ENCODE results near the gene ZDHHC7. TPM values are rescaled to one million over a fixed set of nuclear protein-coding genes. Genes with fewer than 3 reads are reported as not detected.

Gene ZDHHC7
- total RNA-seq, 3 donors from 2014 or later, result 38.7 to 69.6 (median 41.1) TPM

DNA sequence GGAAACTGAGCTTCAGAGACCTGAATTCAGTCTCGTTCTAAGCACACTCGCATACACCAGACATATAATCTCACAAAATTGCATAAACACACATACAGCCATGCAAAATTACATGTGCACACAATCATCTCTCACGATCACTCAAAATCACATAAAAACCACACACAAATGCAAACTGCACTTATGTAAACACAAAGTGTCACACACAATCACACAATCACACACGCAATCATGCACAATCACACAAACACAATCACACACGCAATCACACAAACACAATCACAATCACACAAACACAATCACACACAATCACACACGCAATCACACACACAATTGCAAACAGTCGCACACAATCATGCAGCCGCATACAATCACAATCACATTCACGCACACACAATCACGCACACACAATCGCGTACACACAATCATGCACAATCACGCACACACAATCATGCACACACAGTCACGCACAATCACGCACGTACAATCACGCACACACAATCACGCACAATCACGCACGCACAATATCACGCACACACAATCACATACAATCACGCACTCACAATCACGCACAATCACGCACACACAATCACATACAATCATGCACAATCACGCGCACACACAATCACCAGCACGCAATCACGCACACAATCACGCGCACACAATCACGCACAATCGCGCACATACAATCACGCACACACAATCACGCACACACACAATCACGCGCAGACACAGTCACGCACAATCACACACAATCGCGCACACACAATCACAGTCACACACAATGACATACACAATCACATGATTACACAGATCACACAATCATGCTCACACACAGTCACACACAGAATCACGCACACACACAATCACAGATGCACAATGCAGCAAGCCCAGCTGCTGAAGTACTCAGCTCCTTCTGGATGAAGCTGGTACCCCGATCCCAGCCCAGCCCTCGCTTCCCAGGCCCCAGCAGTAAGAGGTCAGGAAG lies 45.6 kb downstream of the ZDHHC7 start:
- no peaks in the 10 kb centered on the region for H3K36me3 ChIP-seq
- no peaks in the 10 kb centered on the region for H3K27me3 ChIP-seq
- intact Hi-C loops (cut with DNase I; ENCODE audit: low total_unique reads), result no loop called here
- TF ChIP-seq, protein P1, sequence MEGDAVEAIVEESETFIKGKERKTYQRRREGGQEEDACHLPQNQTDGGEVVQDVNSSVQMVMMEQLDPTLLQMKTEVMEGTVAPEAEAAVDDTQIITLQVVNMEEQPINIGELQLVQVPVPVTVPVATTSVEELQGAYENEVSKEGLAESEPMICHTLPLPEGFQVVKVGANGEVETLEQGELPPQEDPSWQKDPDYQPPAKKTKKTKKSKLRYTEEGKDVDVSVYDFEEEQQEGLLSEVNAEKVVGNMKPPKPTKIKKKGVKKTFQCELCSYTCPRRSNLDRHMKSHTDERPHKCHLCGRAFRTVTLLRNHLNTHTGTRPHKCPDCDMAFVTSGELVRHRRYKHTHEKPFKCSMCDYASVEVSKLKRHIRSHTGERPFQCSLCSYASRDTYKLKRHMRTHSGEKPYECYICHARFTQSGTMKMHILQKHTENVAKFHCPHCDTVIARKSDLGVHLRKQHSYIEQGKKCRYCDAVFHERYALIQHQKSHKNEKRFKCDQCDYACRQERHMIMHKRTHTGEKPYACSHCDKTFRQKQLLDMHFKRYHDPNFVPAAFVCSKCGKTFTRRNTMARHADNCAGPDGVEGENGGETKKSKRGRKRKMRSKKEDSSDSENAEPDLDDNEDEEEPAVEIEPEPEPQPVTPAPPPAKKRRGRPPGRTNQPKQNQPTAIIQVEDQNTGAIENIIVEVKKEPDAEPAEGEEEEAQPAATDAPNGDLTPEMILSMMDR (IDR thresholded peaks at IDR 0.05), result no peak
- no peak for TF ChIP-seq POLR2AphosphoS5 (IDR thresholded peaks at IDR 0.05)
- no peak for TF ChIP-seq POLR2A (IDR thresholded peaks at IDR 0.05)
- no peaks in the 10 kb centered on the region for H3K9me3 ChIP-seq
- no peak overlapping the region for H3K27ac ChIP-seq
- DNase-seq (ENCODE audit: low spot score in 2 of 2), result no peak
- no peaks in the 10 kb centered on the region for H3K4me1 ChIP-seq
- no peak overlapping the region for H3K4me3 ChIP-seq

DNA sequence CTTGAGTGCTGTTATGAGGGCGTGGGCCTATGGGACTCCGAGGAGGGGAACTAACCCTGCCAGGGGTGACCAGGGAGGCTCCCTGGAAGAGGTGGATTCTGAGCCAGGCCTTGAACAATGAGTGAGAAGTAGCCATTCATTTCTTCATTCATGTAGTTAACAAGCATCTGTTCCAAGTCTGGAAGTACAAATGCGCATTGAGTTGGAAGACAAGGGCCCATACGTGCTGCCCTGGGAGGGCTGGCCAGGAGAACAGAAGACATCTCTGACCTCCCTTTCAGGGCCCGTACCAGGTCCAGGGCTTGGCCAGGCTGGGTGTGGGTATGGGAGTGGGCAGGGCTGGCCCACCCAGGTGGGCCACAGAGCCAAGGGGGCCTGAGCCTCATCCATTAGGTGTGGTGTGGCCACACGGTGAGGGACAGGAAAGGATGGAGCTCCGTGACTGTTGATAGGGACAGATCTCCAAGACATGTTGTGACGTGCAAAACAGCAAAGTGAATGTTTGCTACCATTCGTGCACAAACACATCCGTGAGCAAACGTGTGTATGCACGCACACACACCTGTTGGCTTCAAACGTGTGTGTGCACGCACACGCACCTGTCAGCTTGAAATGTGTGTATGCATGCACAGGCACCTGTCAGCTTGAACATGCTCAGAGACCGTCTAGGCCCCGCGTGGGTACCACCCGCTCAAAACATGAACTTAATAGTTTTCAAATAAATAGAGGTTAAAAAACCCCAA lies 46.8 kb downstream of the ZDHHC7 start:
- H3K9me3 ChIP-seq, result no peaks in the 10 kb centered on the region
- H3K36me3 ChIP-seq, result no peaks in the 10 kb centered on the region
- H3K27ac ChIP-seq, result no peak overlapping the region
- TF ChIP-seq POLR2A (IDR thresholded peaks at IDR 0.05) (no peak), POLR2AphosphoS5 (IDR thresholded peaks at IDR 0.05) (no peak)
- TF ChIP-seq, protein P1 (IDR thresholded peaks at IDR 0.05), result no peak
- no peak overlapping the region for H3K4me3 ChIP-seq
- no peak for DNase-seq (ENCODE audit: low spot score in 2 of 2)
- no peaks in the 10 kb centered on the region for H3K4me1 ChIP-seq
- intact Hi-C loops (cut with DNase I; ENCODE audit: low total_unique reads), result no loop called here
- H3K27me3 ChIP-seq, result no peaks in the 10 kb centered on the region

DNA sequence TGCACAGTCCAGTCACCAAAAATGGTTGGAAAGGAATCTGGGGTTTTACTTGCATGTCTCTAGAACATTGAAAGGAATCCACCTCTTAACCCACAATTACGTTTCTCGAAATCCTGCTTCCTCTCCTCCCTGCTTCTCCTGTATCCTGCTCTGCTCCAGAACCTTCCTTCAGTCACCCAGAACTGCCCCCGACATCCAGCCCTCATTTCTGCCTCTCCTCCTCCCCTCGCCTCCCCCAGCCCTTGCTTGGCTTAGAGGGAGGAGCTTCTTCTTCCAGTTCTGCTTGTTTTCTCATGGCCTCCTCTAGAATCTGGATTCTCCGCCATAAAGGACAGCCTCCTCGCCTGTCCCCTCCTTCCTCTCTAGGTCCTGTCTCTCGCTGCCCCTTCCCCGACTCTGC lies 48.3 kb downstream of the ZDHHC7 start:
- no peak for DNase-seq (ENCODE audit: low spot score in 2 of 2)
- no peaks in the 10 kb centered on the region for H3K36me3 ChIP-seq
- H3K4me1 ChIP-seq, result no peaks in the 10 kb centered on the region
- H3K4me3 ChIP-seq, result no peak overlapping the region
- no peaks in the 10 kb centered on the region for H3K9me3 ChIP-seq
- no peak for TF ChIP-seq POLR2AphosphoS5 (IDR thresholded peaks at IDR 0.05)
- TF ChIP-seq POLR2A (IDR thresholded peaks at IDR 0.05), result no peak
- TF ChIP-seq, protein P1 (IDR thresholded peaks at IDR 0.05), result no peak
- H3K27ac ChIP-seq, result no peak overlapping the region
- H3K27me3 ChIP-seq, result no peaks in the 10 kb centered on the region
- intact Hi-C loops (cut with DNase I; ENCODE audit: low total_unique reads), result no loop called here

DNA sequence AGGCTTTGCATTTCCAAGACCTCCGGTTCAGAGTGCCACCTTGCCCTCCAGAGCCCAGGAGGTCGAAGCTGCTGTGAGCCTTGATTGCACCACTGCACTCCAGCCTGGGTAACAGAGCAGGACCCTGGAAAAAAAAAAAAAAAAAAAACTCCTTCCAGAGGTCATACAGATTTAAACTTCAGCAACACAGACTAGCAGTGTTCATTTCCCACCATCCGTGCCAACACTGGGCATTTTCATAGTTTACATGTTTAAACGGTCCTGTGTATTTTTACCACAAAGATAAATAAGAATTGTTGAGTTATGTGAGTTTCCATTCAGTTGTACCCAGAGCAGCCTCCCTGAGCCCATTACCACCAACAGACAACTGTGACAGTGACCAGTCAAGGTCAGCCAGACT lies 50.4 kb downstream of the ZDHHC7 start:
- intact Hi-C loops (cut with DNase I; ENCODE audit: low total_unique reads), result no loop called here
- TF ChIP-seq POLR2A (IDR thresholded peaks at IDR 0.05) (no peak), POLR2AphosphoS5 (IDR thresholded peaks at IDR 0.05) (no peak)
- TF ChIP-seq, protein P1 (IDR thresholded peaks at IDR 0.05), result no peak
- no peak for DNase-seq (ENCODE audit: low spot score in 2 of 2)

More for the DNA sequence above, 50.4 kb downstream of the ZDHHC7 start:
- no peaks in the 10 kb centered on the region for H3K9me3 ChIP-seq
- no peaks in the 10 kb centered on the region for H3K27me3 ChIP-seq
- H3K27ac ChIP-seq, result no peak overlapping the region
- H3K36me3 ChIP-seq, result no peaks in the 10 kb centered on the region
- no peak overlapping the region for H3K4me3 ChIP-seq
- no peaks in the 10 kb centered on the region for H3K4me1 ChIP-seq
